ENCODE measurements around the gene SLC6A12.

DNA sequence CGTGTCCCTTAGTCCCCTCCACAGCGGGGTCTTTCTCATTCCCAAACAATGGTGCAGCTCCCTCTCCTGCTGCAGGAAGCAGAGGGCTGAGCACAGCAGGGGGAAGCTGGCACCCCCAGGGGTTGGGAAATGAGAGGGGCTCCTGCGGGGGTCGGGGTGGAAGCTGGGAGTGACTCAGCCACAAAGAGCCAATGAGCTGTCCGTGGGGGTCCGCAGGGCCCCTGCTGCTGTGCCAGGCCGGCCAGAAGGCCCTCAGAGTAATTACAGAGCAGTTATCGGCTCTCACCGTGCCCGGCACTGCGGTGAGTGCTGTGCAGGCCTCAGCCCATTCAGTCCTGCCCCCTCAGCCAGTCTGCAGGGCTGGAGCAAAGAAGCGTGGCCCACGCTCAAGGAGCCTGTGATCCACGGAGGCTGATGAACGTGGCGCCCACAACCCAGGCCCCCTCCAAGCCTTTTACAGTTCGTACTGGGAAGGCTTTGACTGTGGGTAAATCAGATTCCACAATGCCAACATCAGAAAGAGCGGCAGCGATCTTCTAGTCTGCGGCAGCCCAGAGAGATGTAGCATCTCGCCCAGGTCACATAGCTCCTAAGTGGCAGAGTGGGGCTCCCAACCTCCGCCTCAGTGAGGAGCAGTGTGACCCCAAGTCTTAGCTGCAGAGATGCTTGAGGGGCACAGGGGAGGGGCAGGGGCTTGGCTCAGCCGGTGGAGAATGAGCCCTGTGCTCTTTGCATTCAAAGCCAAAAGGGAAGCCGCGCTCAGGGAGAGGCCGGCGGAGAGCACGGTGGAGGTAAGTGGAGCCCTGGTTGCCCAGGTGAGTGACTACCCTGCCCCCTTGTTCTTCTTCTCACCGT lies 43.4 kb downstream of the SLC6A12 start:
- TF ChIP-seq, protein P1, sequence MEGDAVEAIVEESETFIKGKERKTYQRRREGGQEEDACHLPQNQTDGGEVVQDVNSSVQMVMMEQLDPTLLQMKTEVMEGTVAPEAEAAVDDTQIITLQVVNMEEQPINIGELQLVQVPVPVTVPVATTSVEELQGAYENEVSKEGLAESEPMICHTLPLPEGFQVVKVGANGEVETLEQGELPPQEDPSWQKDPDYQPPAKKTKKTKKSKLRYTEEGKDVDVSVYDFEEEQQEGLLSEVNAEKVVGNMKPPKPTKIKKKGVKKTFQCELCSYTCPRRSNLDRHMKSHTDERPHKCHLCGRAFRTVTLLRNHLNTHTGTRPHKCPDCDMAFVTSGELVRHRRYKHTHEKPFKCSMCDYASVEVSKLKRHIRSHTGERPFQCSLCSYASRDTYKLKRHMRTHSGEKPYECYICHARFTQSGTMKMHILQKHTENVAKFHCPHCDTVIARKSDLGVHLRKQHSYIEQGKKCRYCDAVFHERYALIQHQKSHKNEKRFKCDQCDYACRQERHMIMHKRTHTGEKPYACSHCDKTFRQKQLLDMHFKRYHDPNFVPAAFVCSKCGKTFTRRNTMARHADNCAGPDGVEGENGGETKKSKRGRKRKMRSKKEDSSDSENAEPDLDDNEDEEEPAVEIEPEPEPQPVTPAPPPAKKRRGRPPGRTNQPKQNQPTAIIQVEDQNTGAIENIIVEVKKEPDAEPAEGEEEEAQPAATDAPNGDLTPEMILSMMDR (conservative IDR thresholded peaks at IDR 0.05 in 1 of 2, IDR thresholded peaks at IDR 0.05 in 1 of 2; ENCODE audit: extremely low read depth in 1 of 2, insufficient read depth in 1 of 2, low read depth in 1 of 2, low read length in 2 of 2), result no peak
- TF ChIP-seq EZH2 (IDR thresholded peaks at IDR 0.05; ENCODE audit: borderline replicate concordance, low read length), result no peak

Measured in mammary epithelial cell (primary cell).